Measurements from ENCODE around the gene NEK11.

GRCh38 chr3:131038326-131038725 lies 11.6 kb downstream of the NEK11 start:
- TF ChIP-seq POLR2A (IDR thresholded peaks at IDR 0.05) (no peak), CTCF (IDR thresholded peaks at IDR 0.05) (no peak)
